ENCODE results near the gene SMG7.

DNA sequence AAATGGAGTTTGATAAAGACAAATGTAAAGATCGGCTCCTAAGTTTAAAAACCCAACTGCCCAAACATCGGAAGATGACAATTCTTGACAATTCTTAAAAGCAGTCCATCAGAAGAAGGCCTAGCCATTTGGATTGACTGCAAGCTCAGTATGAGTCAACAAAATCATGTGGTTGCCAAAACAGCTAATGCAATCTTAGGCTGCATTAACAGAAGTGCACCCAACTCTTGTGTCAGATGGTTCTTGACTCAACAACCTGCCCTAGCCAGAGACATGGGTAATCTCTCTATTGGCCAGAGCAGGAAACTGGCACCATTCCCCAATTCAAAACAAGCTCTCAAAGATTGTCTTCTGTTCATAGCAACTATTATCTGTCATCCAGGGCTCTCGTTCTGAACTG is 127.8 kb downstream of the SMG7 start:
- TF ChIP-seq, protein P1, sequence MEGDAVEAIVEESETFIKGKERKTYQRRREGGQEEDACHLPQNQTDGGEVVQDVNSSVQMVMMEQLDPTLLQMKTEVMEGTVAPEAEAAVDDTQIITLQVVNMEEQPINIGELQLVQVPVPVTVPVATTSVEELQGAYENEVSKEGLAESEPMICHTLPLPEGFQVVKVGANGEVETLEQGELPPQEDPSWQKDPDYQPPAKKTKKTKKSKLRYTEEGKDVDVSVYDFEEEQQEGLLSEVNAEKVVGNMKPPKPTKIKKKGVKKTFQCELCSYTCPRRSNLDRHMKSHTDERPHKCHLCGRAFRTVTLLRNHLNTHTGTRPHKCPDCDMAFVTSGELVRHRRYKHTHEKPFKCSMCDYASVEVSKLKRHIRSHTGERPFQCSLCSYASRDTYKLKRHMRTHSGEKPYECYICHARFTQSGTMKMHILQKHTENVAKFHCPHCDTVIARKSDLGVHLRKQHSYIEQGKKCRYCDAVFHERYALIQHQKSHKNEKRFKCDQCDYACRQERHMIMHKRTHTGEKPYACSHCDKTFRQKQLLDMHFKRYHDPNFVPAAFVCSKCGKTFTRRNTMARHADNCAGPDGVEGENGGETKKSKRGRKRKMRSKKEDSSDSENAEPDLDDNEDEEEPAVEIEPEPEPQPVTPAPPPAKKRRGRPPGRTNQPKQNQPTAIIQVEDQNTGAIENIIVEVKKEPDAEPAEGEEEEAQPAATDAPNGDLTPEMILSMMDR (IDR thresholded peaks at IDR 0.05; ENCODE audit: extremely low read depth in 1 of 2, insufficient read depth in 1 of 2, low read depth in 1 of 2, low read length in 2 of 2) = no peak
- TF ChIP-seq FOS (IDR thresholded peaks at IDR 0.05; ENCODE audit: borderline replicate concordance, insufficient read depth, low read length) (no peak), POLR2A (IDR thresholded peaks at IDR 0.05; ENCODE audit: low read depth, low read length) (no peak), EZH2 (IDR thresholded peaks at IDR 0.05; ENCODE audit: borderline replicate concordance, low read depth, low read length, severe bottlenecking) (no peak), MYC (IDR thresholded peaks at IDR 0.05; ENCODE audit: low read depth, low read length) (no peak)
